ENCODE measurements around the gene SYCP1.

Gene SYCP1

GRCh38 chr1:114831276-114831994, 23.2 kb upstream of the SYCP1 start:
- no peak overlapping the region for H3K4me3 ChIP-seq

GRCh38 chr1:114832057-114832456, 22.6 kb upstream of the SYCP1 start:
- no peak overlapping the region for H3K4me3 ChIP-seq
- TF ChIP-seq CTCF (IDR thresholded peaks at IDR 0.05), result no peak
- H3K27ac ChIP-seq, result no peak overlapping the region
- no peak for DNase-seq (ENCODE audit: low spot score)

More at GRCh38 chr1:114831276-114831994, 23.2 kb upstream of the SYCP1 start:
- H3K27ac ChIP-seq, result no peak overlapping the region
- TF ChIP-seq CTCF (IDR thresholded peaks at IDR 0.05), result no peak
- no peak for DNase-seq (ENCODE audit: low spot score)

GRCh38 chr1:114833421-114833820, 21.2 kb upstream of the SYCP1 start:
- DNase-seq (ENCODE audit: low spot score), result no peak
- TF ChIP-seq CTCF (IDR thresholded peaks at IDR 0.05), result no peak
- no peak overlapping the region for H3K4me3 ChIP-seq
- H3K27ac ChIP-seq, result no peak overlapping the region

- H3K27ac ChIP-seq, result no peak overlapping the region
- no peak for TF ChIP-seq CTCF (IDR thresholded peaks at IDR 0.05)
- no peak overlapping the region for H3K4me3 ChIP-seq
- no peak for DNase-seq (ENCODE audit: low spot score)
These were observed 10.4 kb upstream of the SYCP1 start for GRCh38 chr1:114844270-114844669.

- no peak for DNase-seq (ENCODE audit: low spot score)
- no peak overlapping the region for H3K4me3 ChIP-seq
- no peak overlapping the region for H3K27ac ChIP-seq
- no peak for TF ChIP-seq CTCF (IDR thresholded peaks at IDR 0.05)
These were observed 1.1 kb upstream of the SYCP1 start for GRCh38 chr1:114853584-114853983.

- Histone ChIP-seq H3K4me3 (no peak overlapping the region), H3K27ac (no peak overlapping the region)
- DNase-seq (ENCODE audit: low spot score), result no peak
- TF ChIP-seq CTCF (IDR thresholded peaks at IDR 0.05), result no peak
These were observed 6.7 kb downstream of the SYCP1 start for GRCh38 chr1:114861384-114861783.

- no peak for DNase-seq (ENCODE audit: low spot score)
- no peak overlapping the region for H3K27ac ChIP-seq
- TF ChIP-seq CTCF (IDR thresholded peaks at IDR 0.05), result no peak
- no peak overlapping the region for H3K4me3 ChIP-seq
These were observed 37.7 kb downstream of the SYCP1 start for GRCh38 chr1:114892194-114892918.
